MCF 10A (cell line): ENCODE measurements around the gene SRSF4. TPM values are rescaled to one million over a fixed set of nuclear protein-coding genes. Genes with fewer than 3 reads are reported as not detected.
"Not testable (repeated sequence)": the region's sequence is repeated elsewhere in the genome, so short reads cannot be mapped to it uniquely, and the experiment has no call there.

Experiments used
- BruUV-seq: library from RNA; stranded (reverse); fragments of 400-500 nt; replicated peaks from 2 replicates; lab custom pipeline; 2021; lab: Mats Ljungman, UMichigan
- CTCF ChIA-PET: fragments of 300-600 bp; sonication (Branson Sonifier 250); formaldehyde crosslinking; extraction: SDS; loops from one replicate; lab custom pipeline; 2021; ENCODE audit warnings: antibody characterized with exemption, inconsistent platforms; lab: Yijun Ruan, JAX
- POLR2A ChIA-PET: fragments of 300-600, 350-650 bp; sonication (Branson Sonifier 250); formaldehyde crosslinking; extraction: SDS; loops from one replicate; lab custom pipeline; 2020; ENCODE audit warnings: antibody characterized with exemption, inconsistent platforms; lab: Yijun Ruan, JAX
- DNase-seq: peaks from one replicate; pipeline ENCODE4 v3.0.0-alpha.2; 2018; ENCODE audit not compliant: unreplicated experiment
- H3K27ac Mint-ChIP-seq: one replicate; pipeline ENCODE4 v1.8.0; 2022; ENCODE audit warnings: mild to moderate bottlenecking, low read depth, mixed read lengths; ENCODE audit not compliant: unreplicated experiment
- H3K27me3 Mint-ChIP-seq: one replicate; pipeline ENCODE4 v1.8.0; 2022; ENCODE audit warnings: mixed read lengths; ENCODE audit not compliant: insufficient read depth, unreplicated experiment
- H3K36me3 Mint-ChIP-seq: one replicate; pipeline ENCODE4 v1.8.0; 2022; ENCODE audit warnings: mild to moderate bottlenecking, moderate library complexity, mixed read lengths; ENCODE audit not compliant: insufficient read depth, unreplicated experiment
- H3K4me1 Mint-ChIP-seq: one replicate; pipeline ENCODE4 v1.8.0; 2022; ENCODE audit warnings: mixed read lengths; ENCODE audit not compliant: insufficient read depth, unreplicated experiment
- H3K4me3 Mint-ChIP-seq: one replicate; pipeline ENCODE4 v1.8.0; 2022; ENCODE audit warnings: mild to moderate bottlenecking, moderate library complexity, mixed read lengths; ENCODE audit not compliant: unreplicated experiment
- H3K9me3 Mint-ChIP-seq: one replicate; pipeline ENCODE4 v1.8.0; 2022; ENCODE audit warnings: mixed read lengths; ENCODE audit not compliant: unreplicated experiment
- CTCF ChIP-seq: fragments of 200-600 bp; IDR thresholded peaks from one replicate; pipeline ENCODE4 v1.8.0; 2022; ENCODE audit warnings: antibody characterized with exemption, mild to moderate bottlenecking; ENCODE audit not compliant: unreplicated experiment
- intact Hi-C: fragments of 100-400 bp; cut with micrococcal nuclease; formaldehyde crosslinking; loops from 2 replicates; pipeline ENCODE4 v1.14.1; 2022
- total RNA-seq: library from RNA; stranded (reverse); gene quantifications from 2 replicates; pipeline ENCODE4 v1.2.3, GENCODE V29; 2022

Gene SRSF4
- total RNA-seq, 1 experiment from 2014 or later, result 95.8 TPM

- no peak overlapping the region for H3K4me3 Mint-ChIP-seq
- no peaks in the 10 kb centered on the region for H3K27me3 Mint-ChIP-seq
- no peaks in the 10 kb centered on the region for H3K4me1 Mint-ChIP-seq
- intact Hi-C loops, result no loop called here
- CTCF ChIA-PET, result interaction anchor here (0.6 to 0.7 kb wide), 3 partner anchors 99 to 1567 kb away, joined by 3 read pairs; no protein-coding TSS in a partner anchor
- H3K36me3 Mint-ChIP-seq, result peaks cover 87% of the 10 kb centered on the region
- BruUV-seq, result no TSS peak
- DNase-seq, result no peak
- TF ChIP-seq CTCF, result no peak
- POLR2A ChIA-PET, result interaction anchor here (0.6 to 2.1 kb wide), 3 partner anchors 7 to 24 kb away, joined by 4 to 9 read pairs (median 4); no protein-coding TSS in a partner anchor
- no peak overlapping the region for H3K27ac Mint-ChIP-seq
- H3K9me3 Mint-ChIP-seq, result no peaks in the 10 kb centered on the region
These were observed 25.0 kb downstream of the SRSF4 start for GRCh38 chr1:29156543-29157268.

- no peaks in the 10 kb centered on the region for H3K4me1 Mint-ChIP-seq
- no peaks in the 10 kb centered on the region for H3K27me3 Mint-ChIP-seq
- H3K27ac Mint-ChIP-seq, result peak overlapping the region; percentile 83
- intact Hi-C loops, result no loop called here
- ChIA-PET POLR2A (interaction anchor here (1.1 to 1.2 kb wide), 2 partner anchors 28 to 58 kb away, joined by 3 to 5 read pairs; no protein-coding TSS in a partner anchor), CTCF (interaction anchor here (0.6 kb wide), 1 partner anchor 1301 kb away, joined by 3 read pairs; no protein-coding TSS in a partner anchor)
- DNase-seq, result no peak
- BruUV-seq, result no TSS peak
- no peak overlapping the region for H3K4me3 Mint-ChIP-seq
- peaks cover 100% of the 10 kb centered on the region for H3K36me3 Mint-ChIP-seq
- no peaks in the 10 kb centered on the region for H3K9me3 Mint-ChIP-seq
- no peak for TF ChIP-seq CTCF
These were observed 29.5 kb downstream of the SRSF4 start for GRCh38 chr1:29152046-29152805.

- H3K4me1 Mint-ChIP-seq, BruUV-seq, POLR2A ChIA-PET, H3K9me3 Mint-ChIP-seq, H3K4me3 Mint-ChIP-seq, H3K27ac Mint-ChIP-seq, intact Hi-C loops, H3K27me3 Mint-ChIP-seq, DNase-seq: not testable (repeated sequence)
- CTCF ChIA-PET, result interaction anchor here (0.6 kb wide), 1 partner anchor 19 kb away, joined by 5 read pairs; no protein-coding TSS in a partner anchor
- H3K36me3 Mint-ChIP-seq, result peaks cover 100% of the 10 kb centered on the region
These were observed 31.4 kb downstream of the SRSF4 start for GRCh38 chr1:29150346-29150745.

GRCh38 chr1:29148656-29149491 lies 32.8 kb downstream of the SRSF4 start:
- intact Hi-C loops, result no loop called here
- peak overlapping the region; percentile 67 for H3K27ac Mint-ChIP-seq

More at GRCh38 chr1:29148656-29149491, 32.8 kb downstream of the SRSF4 start:
- no peak for DNase-seq
- POLR2A ChIA-PET, result interaction anchor here (0.6 to 0.9 kb wide), 2 partner anchors 8 to 1600 kb away, joined by 3 to 4 read pairs; no protein-coding TSS in a partner anchor
- Mint-ChIP-seq H3K4me3 (no peak overlapping the region), H3K9me3 (no peaks in the 10 kb centered on the region), H3K4me1 (no peaks in the 10 kb centered on the region), H3K27me3 (no peaks in the 10 kb centered on the region), H3K36me3 (peaks cover 99% of the 10 kb centered on the region)
- BruUV-seq, result no TSS peak
- CTCF ChIA-PET, result interaction anchor here (0.7 kb wide), 1 partner anchor 33 kb away, joined by 5 read pairs; no protein-coding TSS in a partner anchor
- TF ChIP-seq CTCF, result no peak
